GM12891 (cell line): Measurements from ENCODE around the gene ZNF148.

Experiments
- PAX5 ChIP-seq: IDR thresholded peaks from 2 replicates; pipeline ENCODE4 v1.6.1; 2011; ENCODE audit warnings: low read length, moderate library complexity, mild to moderate bottlenecking; ENCODE audit not compliant: insufficient read depth, severe bottlenecking
- POLR2A ChIP-seq: IDR thresholded peaks from 2 replicates; pipeline ENCODE4 v1.6.1; 2011; ENCODE audit warnings: low read depth, low read length, control low read depth
- POLR2AphosphoS5 ChIP-seq: IDR thresholded peaks from 2 replicates; pipeline ENCODE4 v1.6.1; 2011; ENCODE audit warnings: low read depth, low read length, control low read depth
- POU2F2 ChIP-seq: IDR thresholded peaks from 2 replicates; pipeline ENCODE4 v1.6.1; 2011; ENCODE audit warnings: low read depth, mild to moderate bottlenecking, control low read depth, low read length, moderate library complexity
- SPI1 ChIP-seq: IDR thresholded peaks from 2 replicates; pipeline ENCODE4 v1.6.1; 2011; ENCODE audit warnings: low read depth, low read length, control low read depth
- TAF1 ChIP-seq: IDR thresholded peaks from 2 replicates; pipeline ENCODE4 v1.6.1; 2011; ENCODE audit warnings: low read depth, low read length, control low read depth

DNA sequence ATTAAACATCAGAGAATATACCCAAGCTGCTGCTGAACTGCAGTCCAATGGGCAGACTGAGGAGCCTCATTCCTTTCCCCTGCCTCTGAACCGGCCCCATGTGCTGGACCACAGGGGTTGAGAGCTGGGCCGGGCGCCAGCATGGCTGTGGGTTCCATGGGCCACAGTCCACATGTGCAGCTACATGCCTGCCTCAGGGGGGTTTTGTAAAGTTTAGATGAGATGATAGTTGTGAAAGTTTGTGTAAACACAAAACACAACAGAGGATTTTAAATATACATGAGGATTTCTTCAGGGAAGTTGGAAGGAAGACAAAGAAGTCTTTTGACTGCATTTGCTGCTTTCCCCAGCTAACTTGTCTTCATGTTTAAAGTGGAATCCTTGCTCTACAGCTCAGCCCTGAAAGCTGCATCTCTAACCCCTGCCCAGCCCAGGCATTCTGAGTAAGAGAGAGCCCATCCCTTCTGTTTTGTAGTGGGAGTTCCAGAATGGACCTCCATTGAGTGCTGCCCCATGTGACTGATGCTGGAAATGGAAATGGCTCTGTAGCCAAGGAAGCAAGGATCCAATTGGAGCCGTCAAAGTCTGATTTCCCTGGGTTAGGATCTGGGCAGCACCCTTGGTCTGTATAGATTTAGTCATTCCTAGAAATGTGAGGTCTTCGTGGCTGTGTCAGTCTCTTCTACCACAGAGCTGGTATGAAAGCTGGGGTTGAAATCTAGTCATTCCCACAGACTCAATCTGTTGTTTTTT, 180.1 kb downstream of the ZNF148 start:
- no peak for TF ChIP-seq PAX5
- no peak for TF ChIP-seq TAF1
- no peak for TF ChIP-seq POLR2AphosphoS5
- TF ChIP-seq POLR2A: no peak
- no peak for TF ChIP-seq SPI1
- no peak for TF ChIP-seq POU2F2
